Calu3 (cell line): ENCODE measurements around the gene CIDEA. TPM values are rescaled to one million over a fixed set of nuclear protein-coding genes. Genes with fewer than 3 reads are reported as not detected.

ENCODE experiments used
- BruUV-seq: library from RNA; stranded (reverse); fragments of 400-500 nt; replicated peaks from 2 replicates; lab custom pipeline; 2021; lab: Mats Ljungman, UMichigan
- CTCF ChIA-PET: fragments of 300-600 bp; sonication (Branson Sonifier 250); formaldehyde crosslinking; loops from one replicate; lab custom pipeline; 2022; ENCODE audit warnings: antibody characterized with exemption; lab: Charles Lee
- DNase-seq: peaks from one replicate; pipeline ENCODE4 v3.0.0; 2022
- H3K27ac Mint-ChIP-seq: one replicate; pipeline ENCODE4 v1.8.0; 2022; ENCODE audit warnings: mixed read lengths; ENCODE audit not compliant: unreplicated experiment
- H3K27me3 Mint-ChIP-seq: one replicate; pipeline ENCODE4 v1.8.0; 2022; ENCODE audit warnings: mixed read lengths; ENCODE audit not compliant: unreplicated experiment
- H3K36me3 Mint-ChIP-seq: one replicate; pipeline ENCODE4 v1.8.0; 2022; ENCODE audit warnings: mild to moderate bottlenecking, moderate library complexity, mixed read lengths; ENCODE audit not compliant: insufficient read depth, unreplicated experiment
- H3K4me1 Mint-ChIP-seq: one replicate; pipeline ENCODE4 v1.8.0; 2022; ENCODE audit warnings: mild to moderate bottlenecking, low read depth, mixed read lengths; ENCODE audit not compliant: unreplicated experiment
- H3K4me3 Mint-ChIP-seq: one replicate; pipeline ENCODE4 v1.8.0; 2022; ENCODE audit warnings: mild to moderate bottlenecking, low read depth, moderate library complexity, mixed read lengths; ENCODE audit not compliant: unreplicated experiment
- H3K9me3 Mint-ChIP-seq: one replicate; pipeline ENCODE4 v1.8.0; 2022; ENCODE audit warnings: low read depth, mixed read lengths; ENCODE audit not compliant: unreplicated experiment
- intact Hi-C: fragments of 100-400 bp; cut with micrococcal nuclease; formaldehyde crosslinking; loops from one replicate; pipeline ENCODE4 v1.10.0; 2022; ENCODE audit not compliant: unreplicated experiment
- total RNA-seq: library from RNA; stranded (reverse); gene quantifications from 2 replicates; pipeline ENCODE4 v1.2.3, GENCODE V29; 2022
- TF ChIP-seq, protein P1 (sequence below): fragments of 200-600 bp; IDR thresholded peaks from one replicate; pipeline ENCODE4 v1.8.0; 2022; ENCODE audit warnings: antibody characterized with exemption; ENCODE audit not compliant: unreplicated experiment

Gene CIDEA
- total RNA-seq, 1 experiment from 2014 or later = not detected

DNA sequence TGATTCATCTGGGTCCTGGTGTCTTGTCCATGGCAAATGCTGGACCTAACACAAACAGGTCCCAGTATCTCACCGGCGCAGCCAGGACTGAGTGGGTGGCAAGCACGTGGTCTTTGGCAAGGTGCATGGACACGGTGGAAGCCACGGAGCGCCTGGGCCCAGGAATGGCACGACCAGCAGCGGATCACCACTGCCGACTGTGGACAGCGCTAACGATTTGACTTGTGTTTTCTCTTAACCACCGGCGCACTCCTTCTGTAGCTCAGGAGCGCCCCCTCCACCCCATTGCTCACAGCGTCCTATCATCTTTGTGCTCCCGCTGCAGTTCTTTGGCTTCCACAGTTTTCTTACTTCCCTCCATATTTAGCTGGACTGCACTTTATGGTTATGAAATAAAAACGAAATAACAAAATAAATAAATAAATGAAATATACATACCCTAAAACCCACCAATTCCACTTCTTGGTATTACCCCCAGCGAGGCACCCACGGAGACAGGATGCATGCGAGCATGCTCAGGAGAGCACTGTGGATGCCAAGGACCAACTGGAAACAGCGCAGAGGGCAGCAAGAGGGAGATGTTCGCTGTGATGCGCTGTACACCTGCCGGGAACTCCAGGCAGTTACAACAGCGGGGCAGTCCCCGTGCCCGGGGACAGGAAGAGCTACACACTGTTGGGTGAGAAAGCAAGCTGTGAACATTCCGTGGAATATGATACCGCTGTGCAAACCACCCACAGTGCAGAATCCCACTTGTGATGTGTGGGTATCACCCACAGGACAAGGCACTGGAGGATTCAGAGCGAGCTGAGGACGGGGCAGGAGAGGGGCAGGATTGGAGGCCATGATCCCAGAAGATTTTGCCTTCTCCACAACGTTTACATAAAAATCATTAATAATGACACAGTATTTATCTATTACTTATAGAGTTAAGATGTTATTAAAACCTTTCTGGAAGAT lies 7.0 kb upstream of the CIDEA start:
- H3K36me3 Mint-ChIP-seq = no peaks in the 10 kb centered on the region
- H3K27me3 Mint-ChIP-seq = peaks cover 92% of the 10 kb centered on the region
- TF ChIP-seq, protein P1, sequence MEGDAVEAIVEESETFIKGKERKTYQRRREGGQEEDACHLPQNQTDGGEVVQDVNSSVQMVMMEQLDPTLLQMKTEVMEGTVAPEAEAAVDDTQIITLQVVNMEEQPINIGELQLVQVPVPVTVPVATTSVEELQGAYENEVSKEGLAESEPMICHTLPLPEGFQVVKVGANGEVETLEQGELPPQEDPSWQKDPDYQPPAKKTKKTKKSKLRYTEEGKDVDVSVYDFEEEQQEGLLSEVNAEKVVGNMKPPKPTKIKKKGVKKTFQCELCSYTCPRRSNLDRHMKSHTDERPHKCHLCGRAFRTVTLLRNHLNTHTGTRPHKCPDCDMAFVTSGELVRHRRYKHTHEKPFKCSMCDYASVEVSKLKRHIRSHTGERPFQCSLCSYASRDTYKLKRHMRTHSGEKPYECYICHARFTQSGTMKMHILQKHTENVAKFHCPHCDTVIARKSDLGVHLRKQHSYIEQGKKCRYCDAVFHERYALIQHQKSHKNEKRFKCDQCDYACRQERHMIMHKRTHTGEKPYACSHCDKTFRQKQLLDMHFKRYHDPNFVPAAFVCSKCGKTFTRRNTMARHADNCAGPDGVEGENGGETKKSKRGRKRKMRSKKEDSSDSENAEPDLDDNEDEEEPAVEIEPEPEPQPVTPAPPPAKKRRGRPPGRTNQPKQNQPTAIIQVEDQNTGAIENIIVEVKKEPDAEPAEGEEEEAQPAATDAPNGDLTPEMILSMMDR = no peak
- intact Hi-C loops = no loop called here
- no peaks in the 10 kb centered on the region for H3K9me3 Mint-ChIP-seq
- H3K27ac Mint-ChIP-seq = no peak overlapping the region
- no peaks in the 10 kb centered on the region for H3K4me1 Mint-ChIP-seq
- no TSS peak for BruUV-seq
- CTCF ChIA-PET = no interaction called here
- no peak for DNase-seq
- no peak overlapping the region for H3K4me3 Mint-ChIP-seq

DNA sequence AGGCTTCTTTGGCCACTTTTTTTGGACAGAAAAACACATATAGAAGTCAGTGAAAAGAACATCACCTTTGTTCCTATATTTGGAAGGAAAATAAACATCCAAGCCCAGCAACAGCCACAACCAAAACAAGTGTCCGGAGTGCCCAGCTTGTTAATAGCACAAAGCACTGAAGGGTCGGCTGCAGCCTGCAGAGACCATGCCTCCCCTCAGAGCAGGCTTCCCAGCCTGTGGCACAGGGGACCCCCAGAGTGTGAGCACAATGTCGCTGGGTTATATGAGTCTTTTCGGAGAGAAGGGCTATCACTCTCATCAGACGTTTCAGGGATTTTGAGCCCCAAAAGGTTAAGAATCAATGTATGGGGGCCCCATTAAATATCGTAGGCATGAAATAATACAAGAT lies 6.2 kb upstream of the CIDEA start:
- TF ChIP-seq, protein P1 = no peak
- H3K4me3 Mint-ChIP-seq = no peak overlapping the region
- no TSS peak for BruUV-seq
- no peaks in the 10 kb centered on the region for H3K36me3 Mint-ChIP-seq
- no peaks in the 10 kb centered on the region for H3K4me1 Mint-ChIP-seq
- peaks cover 92% of the 10 kb centered on the region for H3K27me3 Mint-ChIP-seq
- intact Hi-C loops = no loop called here
- CTCF ChIA-PET = no interaction called here
- H3K27ac Mint-ChIP-seq = no peak overlapping the region
- H3K9me3 Mint-ChIP-seq = no peaks in the 10 kb centered on the region
- DNase-seq = no peak

DNA sequence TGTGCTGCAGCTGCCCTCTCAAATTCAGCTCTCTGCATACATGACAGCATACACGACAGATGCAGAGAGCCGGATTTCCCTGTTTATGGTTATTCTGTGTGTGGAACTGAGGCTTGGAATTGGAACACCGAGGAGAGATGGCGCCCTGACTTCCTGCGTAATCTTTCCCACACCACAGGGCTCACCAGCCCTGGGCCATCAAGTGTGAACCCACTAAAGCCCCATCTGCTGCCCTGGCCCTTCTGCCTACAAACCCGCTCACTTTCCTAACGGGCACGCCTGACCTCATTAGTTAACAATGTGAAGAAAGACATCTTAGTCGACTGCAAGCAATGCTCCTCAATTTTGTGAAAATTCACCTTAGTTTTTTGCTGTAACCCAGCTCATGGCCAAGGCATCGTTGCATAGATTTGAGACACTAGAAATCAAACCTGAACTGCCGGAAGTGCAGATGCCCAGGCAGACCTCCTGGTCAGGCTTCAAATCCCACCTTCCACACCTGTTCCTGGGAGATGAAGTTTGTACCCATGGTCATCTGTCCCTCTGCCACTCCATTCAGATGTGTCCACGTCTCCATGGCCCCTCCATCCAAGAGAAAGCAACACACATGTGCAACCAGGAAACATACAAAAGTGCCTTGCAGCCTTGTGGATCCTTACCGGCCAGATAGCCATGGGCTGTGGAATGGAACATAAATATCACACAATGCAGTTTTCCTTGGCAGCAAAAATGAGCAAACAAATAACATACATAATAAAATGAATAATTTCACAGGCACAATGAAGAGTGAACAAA lies 5.0 kb upstream of the CIDEA start:
- BruUV-seq = no TSS peak
- no peak for DNase-seq
- Mint-ChIP-seq H3K27ac (no peak overlapping the region), H3K9me3 (no peaks in the 10 kb centered on the region), H3K36me3 (no peaks in the 10 kb centered on the region), H3K4me3 (no peak overlapping the region), H3K4me1 (no peaks in the 10 kb centered on the region), H3K27me3 (peaks cover 92% of the 10 kb centered on the region)
- intact Hi-C loops = no loop called here
- CTCF ChIA-PET = no interaction called here
- TF ChIP-seq, protein P1 = no peak

DNA sequence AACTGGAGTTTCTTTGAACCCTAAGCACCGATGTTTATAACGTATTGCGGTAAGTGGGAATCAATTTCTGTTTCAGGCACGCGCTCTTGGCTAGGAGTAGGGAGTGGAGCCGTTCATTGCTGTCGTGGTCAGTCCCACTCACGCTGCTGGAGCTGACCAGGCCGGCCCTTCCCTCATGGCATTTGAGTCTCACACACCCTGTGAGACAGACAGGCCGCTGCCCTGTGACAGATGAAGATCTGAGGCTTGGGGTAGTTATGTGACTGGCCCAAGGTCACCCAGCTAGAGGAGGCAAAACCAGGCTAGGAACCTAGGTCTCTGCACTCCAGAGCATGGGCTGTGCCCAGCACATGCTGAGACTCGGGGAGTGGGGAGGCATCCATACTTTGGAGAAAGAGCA lies 2.9 kb upstream of the CIDEA start:
- intact Hi-C loops = no loop called here
- CTCF ChIA-PET = no interaction called here
- H3K4me3 Mint-ChIP-seq = no peak overlapping the region
- DNase-seq = no peak
- peaks cover 11% of the 10 kb centered on the region for H3K4me1 Mint-ChIP-seq
- peaks cover 4% of the 10 kb centered on the region for H3K36me3 Mint-ChIP-seq
- no TSS peak for BruUV-seq
- TF ChIP-seq, protein P1 = no peak
- no peak overlapping the region for H3K27ac Mint-ChIP-seq
- peaks cover 92% of the 10 kb centered on the region for H3K27me3 Mint-ChIP-seq
- H3K9me3 Mint-ChIP-seq = no peaks in the 10 kb centered on the region
